Loucy (cell line): ENCODE data around the gene PKHD1.

Source experiments
- CTCF ChIP-seq: fragments of 200-600 bp; sonication (generic); conservative IDR thresholded peaks from 2 replicates; pipeline ENCODE4 v1.5.1; 2014; ENCODE audit warnings: mild to moderate bottlenecking, antibody characterized with exemption, low read length
- EZH2phosphoT487 ChIP-seq: fragments of 200-600 bp; IDR thresholded peaks from 2 replicates; pipeline ENCODE4 v1.6.1; 2018; ENCODE audit warnings: antibody characterized with exemption, mild to moderate bottlenecking, moderate library complexity, borderline replicate concordance

- TF ChIP-seq CTCF (peak; percentile 95), EZH2phosphoT487 (no peak)
Measured at GRCh38 chr6:52020945-52021570, 66.4 kb downstream of the PKHD1 start.
